Measurements from ENCODE around the gene TUBA4B. TPM values are rescaled to one million over a fixed set of nuclear protein-coding genes. Genes with fewer than 3 reads are reported as not detected.

TUBA4B gene
- total and polyA plus RNA-seq, 12 donors: not detected

DNA sequence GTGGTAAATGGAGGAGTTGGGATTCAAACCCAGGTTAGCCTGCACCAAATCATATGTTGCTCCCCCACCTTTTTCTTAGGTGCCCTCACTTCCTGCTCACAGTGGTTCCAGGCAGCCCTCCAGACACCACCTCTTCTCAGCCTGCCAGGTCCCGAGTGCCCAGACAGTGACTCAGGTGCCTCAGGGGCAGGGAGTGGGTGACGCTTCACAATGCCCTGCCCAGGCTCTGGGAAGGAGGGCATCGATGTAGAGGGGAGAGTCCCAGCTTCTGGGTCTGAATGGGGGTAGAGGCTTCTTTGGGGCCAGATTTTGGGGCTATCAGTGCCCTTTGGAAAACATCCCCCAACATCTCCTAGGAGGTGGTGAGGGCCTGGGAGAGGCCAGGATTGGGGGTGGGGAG lies 20.9 kb downstream of the TUBA4B start:
- Histone ChIP-seq H3K4me3 (no peak overlapping the region), H3K4me1 (peaks cover 11 to 46% (median 26%) of the 10 kb centered on the region in 9 donors), H3K9me3 (no peaks in the 10 kb centered on the region), H3K27ac (peak overlapping the region; percentile 51 to 98 (median 90)), H3K36me3 (no peaks in the 10 kb centered on the region), H3K27me3 (no peaks in the 10 kb centered on the region)
- peak in 1 of 8 donors; percentile 29 for ATAC-seq
- DNase-seq: no peak
- 74 to 82% methylated on average over 3 of the region's 3 CpGs for WGBS, 2 donors
- intact Hi-C loops (cut with DNase I): no loop called here
- TF ChIP-seq, protein P1, sequence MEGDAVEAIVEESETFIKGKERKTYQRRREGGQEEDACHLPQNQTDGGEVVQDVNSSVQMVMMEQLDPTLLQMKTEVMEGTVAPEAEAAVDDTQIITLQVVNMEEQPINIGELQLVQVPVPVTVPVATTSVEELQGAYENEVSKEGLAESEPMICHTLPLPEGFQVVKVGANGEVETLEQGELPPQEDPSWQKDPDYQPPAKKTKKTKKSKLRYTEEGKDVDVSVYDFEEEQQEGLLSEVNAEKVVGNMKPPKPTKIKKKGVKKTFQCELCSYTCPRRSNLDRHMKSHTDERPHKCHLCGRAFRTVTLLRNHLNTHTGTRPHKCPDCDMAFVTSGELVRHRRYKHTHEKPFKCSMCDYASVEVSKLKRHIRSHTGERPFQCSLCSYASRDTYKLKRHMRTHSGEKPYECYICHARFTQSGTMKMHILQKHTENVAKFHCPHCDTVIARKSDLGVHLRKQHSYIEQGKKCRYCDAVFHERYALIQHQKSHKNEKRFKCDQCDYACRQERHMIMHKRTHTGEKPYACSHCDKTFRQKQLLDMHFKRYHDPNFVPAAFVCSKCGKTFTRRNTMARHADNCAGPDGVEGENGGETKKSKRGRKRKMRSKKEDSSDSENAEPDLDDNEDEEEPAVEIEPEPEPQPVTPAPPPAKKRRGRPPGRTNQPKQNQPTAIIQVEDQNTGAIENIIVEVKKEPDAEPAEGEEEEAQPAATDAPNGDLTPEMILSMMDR (IDR thresholded peaks at IDR 0.05): no peak

DNA sequence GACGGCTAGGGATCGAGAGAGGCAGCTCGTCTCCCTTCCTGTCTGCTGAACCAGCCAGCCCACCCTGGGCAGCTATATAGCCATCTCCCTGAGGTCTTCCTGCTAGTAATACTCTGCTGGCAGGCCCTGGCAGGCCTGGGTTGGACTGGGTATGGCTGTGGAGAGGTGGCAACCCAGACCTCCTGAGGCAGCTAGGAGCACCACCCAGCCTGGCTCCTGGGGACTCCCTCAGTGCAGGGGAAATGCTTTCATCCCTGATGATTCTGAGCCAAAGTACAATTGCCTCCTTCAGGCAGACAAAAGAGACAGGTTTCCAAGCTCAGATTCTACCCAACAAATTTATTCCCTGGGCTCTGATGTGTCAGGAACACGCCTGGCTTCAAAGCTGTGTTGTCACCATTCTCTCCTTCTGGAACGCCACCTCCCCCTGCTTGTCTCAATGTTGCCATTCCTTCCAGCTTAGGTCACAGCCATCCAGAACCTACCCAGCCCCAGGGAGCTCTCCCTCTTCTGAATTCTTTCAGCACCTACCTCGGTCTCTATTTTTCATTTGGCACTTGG lies 21.4 kb downstream of the TUBA4B start:
- WGBS, 2 donors: 24 to 34% methylated on average over 6 of the region's 6 CpGs
- no peaks in the 10 kb centered on the region for H3K9me3 ChIP-seq
- no peaks in the 10 kb centered on the region for H3K36me3 ChIP-seq
- peak in 1 of 2 donors; percentile 68 for DNase-seq
- H3K27me3 ChIP-seq: no peaks in the 10 kb centered on the region
- no peak overlapping the region for H3K4me3 ChIP-seq
- TF ChIP-seq, protein P1 (IDR thresholded peaks at IDR 0.05): no peak
- peaks cover 11 to 41% (median 26%) of the 10 kb centered on the region in 9 donors for H3K4me1 ChIP-seq
- ATAC-seq: peak in 5 of 8 donors; percentile 24 to 62 (median 31)
- intact Hi-C loops (cut with DNase I): no loop called here
- H3K27ac ChIP-seq: peak overlapping the region; percentile 51 to 98 (median 90)

DNA sequence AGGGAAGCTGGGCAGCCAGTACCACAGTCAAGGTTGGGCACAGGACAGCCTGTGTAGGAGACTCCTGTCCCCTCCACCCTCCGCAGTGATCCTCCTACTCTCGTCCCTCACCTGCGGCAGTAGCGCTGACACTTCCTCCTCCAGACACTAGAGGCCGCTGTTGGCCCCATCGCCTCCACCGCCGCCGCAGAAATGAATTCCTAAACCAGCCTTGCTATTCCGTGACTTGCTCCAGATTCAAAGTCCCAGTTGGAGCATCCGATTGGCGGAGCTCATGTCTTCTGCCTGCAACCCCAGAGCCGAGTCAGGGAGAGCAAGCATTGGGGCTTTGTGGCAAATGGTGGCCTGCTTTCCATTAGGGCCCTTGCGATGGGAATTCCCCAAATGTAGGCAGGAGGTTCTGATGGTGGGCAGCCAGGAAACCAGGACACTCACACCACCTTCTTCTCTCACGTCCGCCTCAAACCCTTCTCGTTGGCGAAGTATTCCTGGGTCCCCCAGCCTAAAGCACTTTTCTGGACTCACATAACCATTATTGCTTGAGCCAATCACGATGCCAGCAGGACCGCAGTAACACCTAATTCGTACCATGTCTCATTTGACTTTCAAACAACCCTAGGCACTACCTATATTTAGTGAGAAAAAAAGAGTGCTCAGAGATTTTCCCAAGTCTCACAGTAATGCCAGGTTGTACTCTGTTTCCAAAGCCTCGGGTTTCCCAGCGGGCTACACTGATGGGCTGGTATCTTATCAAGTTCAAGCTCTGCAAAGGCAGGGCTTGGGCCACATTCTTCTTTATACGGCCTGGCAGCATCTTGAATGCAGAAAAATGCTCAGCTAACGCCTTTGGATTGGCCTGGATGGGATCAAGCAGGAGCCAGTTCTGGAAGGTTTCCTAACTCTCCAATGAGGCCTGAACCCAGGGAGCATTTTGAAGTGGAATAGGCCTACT lies 24.9 kb downstream of the TUBA4B start:
- ATAC-seq (peak in 7 of 8 donors; percentile 8 to 56 (median 19)), DNase-seq (peak; percentile 76 to 83)
- intact Hi-C loops (cut with DNase I): loop anchor here in 6 of 10 donors (1.0 to 5.0 kb wide), 7 partner anchors 17 to 116 kb away; partner anchors contain the start of genes TUBA4A (in 2 of the 6), TUBA4B (in 2 of the 6), ANKZF1 (in 1 of the 6) and ATG9A (in 1 of the 6)
- 25% methylated on average over 25 of the region's 25 CpGs for WGBS, 2 donors
- Histone ChIP-seq H3K9me3 (no peaks in the 10 kb centered on the region), H3K27ac (peak overlapping the region; percentile 91 to 100 (median 98)), H3K27me3 (no peaks in the 10 kb centered on the region), H3K36me3 (peaks cover 0 to 29% (median 22%) of the 10 kb centered on the region in 9 donors), H3K4me3 (peak overlapping the region in 7 of 10 donors; percentile 10 to 96 (median 77)), H3K4me1 (peaks cover 11 to 63% (median 36%) of the 10 kb centered on the region in 9 donors)
- TF ChIP-seq, protein P1 (IDR thresholded peaks at IDR 0.05): peak; percentile 96 to 99 (median 99)

DNA sequence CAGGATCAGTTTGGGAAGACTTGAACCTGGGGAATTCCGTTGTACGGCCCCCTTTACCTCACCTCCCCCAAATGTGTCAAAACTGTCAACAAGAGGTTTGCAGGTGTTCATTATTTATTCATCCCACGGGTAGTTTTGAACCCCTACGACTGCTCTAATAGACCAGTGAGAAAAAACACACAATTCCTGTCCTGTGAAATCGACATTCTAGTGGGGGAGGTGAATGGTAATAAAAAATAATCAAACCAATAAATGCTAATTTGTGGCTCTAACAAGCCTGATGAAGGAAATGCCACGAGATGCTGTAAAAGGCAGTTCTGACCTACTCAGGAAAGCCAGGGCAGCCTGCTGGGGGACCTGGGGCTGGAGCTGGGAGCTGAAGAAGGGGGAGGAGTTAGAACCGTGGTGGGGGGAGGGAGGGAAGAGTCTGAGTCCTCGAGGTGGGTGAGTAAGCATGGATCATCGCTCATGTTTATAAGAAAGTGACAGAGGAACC lies 25.7 kb downstream of the TUBA4B start:
- peaks cover 11 to 64% (median 36%) of the 10 kb centered on the region in 9 donors for H3K4me1 ChIP-seq
- peak in 7 of 8 donors; percentile 32 to 63 (median 55) for ATAC-seq
- 17% methylated on average over 9 of the region's 9 CpGs for WGBS, 2 donors

More for the DNA sequence above, 25.7 kb downstream of the TUBA4B start:
- Histone ChIP-seq H3K4me3 (peak overlapping the region; percentile 56 to 96 (median 75)), H3K27me3 (no peaks in the 10 kb centered on the region), H3K9me3 (no peaks in the 10 kb centered on the region), H3K36me3 (peaks cover 0 to 37% (median 26%) of the 10 kb centered on the region in 9 donors), H3K27ac (peak overlapping the region; percentile 91 to 100 (median 98))
- DNase-seq: no peak
- intact Hi-C loops (cut with DNase I): loop anchor here in 6 of 10 donors (1.0 to 5.0 kb wide), 9 partner anchors 16 to 116 kb away; partner anchors contain the start of genes ANKZF1 (in 2 of the 6), ATG9A (in 2 of the 6), TUBA4A (in 2 of the 6) and TUBA4B (in 2 of the 6)
- TF ChIP-seq, protein P1 (IDR thresholded peaks at IDR 0.05): no peak

All from heart right ventricle (tissue), 16 donors.